ENCODE measurements around the gene MAEA.
"Not testable (repeated sequence)": the region's sequence is repeated elsewhere in the genome, so short reads cannot be mapped to it uniquely, and the experiment has no call there.

Gene MAEA

DNA sequence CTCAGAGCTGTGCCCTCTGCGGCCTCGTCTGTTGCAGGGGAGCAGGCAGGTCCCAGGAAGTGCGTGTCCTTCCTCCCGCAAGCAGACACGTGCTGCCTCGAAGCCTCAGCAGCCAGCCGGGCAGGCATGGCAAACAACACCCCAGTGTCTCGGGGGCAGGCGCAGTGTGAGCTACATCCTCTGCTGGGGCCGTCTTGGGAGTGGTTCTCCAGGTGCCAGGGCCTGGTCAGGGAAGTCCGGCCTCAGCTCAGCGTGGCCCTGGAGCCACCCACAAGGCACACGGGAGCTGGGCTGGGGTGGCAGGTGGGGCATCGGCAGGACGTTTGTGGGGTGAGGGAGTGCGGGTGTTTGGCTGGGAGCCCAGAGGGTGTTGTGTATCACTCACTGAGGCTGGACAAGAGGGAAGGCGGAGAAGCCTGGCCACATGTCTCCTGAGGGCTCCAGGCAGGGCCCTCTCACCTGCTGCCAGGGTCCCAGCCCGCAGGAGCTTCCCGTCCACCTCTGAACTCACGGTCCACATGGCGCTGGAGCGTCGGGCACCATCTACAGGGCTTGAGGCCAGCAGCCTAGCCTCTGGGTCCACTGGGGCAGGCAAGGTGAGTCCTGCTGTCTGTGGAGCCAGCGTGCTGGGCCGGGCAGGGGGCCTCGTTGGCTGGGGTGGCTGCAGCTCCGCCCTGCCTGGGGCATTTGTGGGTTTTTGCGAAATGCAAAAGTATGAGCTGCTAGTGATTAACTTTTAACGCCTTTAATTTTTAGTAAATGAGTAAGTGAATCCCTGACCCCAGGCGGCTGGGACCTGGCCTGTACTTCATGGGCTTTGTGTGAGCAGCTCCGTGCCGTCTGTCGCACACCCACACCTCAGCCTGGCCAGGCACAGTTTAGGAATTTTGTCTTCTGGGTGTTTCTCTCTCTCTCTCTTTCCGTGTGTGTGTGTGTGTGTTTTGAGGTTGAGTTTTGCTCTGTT lies 40.0 kb downstream of the MAEA start:
- Histone ChIP-seq H3K4me3 (ENCODE audit: low read length) (no peak overlapping the region), H3K27ac (ENCODE audit: low read length) (no peak overlapping the region), H3K27me3 (ENCODE audit: insufficient read depth, low read length) (no peaks in the 10 kb centered on the region), H3K4me1 (ENCODE audit: insufficient read depth, low read length) (no peaks in the 10 kb centered on the region), H3K9ac (ENCODE audit: low read depth, low read length) (no peak overlapping the region), H3K9me3 (ENCODE audit: insufficient read depth, low read depth, low read length) (no peaks in the 10 kb centered on the region), H3K36me3 (ENCODE audit: insufficient read depth, low read depth, low read length) (peaks cover 46% of the 10 kb centered on the region)

DNA sequence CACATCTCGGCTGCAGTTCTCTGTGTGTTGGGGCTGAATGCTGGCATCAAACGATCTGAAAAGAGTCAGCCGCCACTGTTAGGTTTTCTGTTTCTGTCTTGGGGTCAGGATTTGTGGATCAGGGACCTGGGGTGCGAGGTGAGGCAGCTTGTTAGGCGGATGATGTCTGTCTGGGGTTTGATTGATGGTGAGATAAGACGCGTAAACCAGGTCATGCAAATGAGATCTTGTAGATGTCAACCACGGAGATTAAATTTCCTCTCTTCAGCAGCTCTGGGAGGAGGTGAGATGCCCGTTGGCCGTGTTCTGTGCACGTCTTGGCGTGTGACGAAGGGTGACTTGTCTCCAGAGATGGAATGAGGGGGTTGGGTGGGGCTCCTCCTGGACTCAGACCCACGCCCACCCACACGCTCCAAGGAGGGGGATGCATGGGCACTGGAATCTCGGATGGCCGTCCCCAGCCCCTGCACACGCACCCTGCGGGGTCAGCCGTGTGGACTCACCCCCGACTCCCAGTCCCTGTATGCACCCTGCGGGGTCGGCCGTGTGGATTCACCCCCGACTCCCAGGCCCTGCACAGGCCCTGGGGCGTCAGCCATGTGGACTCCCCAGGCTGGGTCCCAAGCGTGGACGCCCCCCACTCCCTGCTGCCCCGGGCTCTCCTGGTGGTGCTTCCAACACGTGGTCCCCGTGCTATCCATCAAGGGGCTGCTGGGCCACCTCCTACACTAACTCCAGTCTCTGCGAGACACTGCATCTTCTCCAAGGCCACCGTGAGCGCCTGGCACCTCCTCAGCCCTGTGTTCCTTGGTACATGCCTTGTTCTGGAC lies 41.3 kb downstream of the MAEA start:
- peaks cover 47% of the 10 kb centered on the region for H3K36me3 ChIP-seq (ENCODE audit: insufficient read depth, low read depth, low read length)

GRCh38 chr4:1331591-1332353 lies 42.1 kb downstream of the MAEA start:
- H3K36me3 ChIP-seq (ENCODE audit: insufficient read depth, low read depth, low read length) = peaks cover 55% of the 10 kb centered on the region
- H3K9me3 ChIP-seq (ENCODE audit: insufficient read depth, low read depth, low read length) = no peaks in the 10 kb centered on the region
- no peak overlapping the region for H3K9ac ChIP-seq (ENCODE audit: low read depth, low read length)
- H3K4me3 ChIP-seq (ENCODE audit: low read length) = no peak overlapping the region
- no peak overlapping the region for H3K27ac ChIP-seq (ENCODE audit: low read length)
- H3K27me3 ChIP-seq (ENCODE audit: insufficient read depth, low read length) = no peaks in the 10 kb centered on the region
- no peaks in the 10 kb centered on the region for H3K4me1 ChIP-seq (ENCODE audit: insufficient read depth, low read length)

More for the DNA sequence above, 41.3 kb downstream of the MAEA start:
- Histone ChIP-seq H3K4me1 (ENCODE audit: insufficient read depth, low read length) (no peaks in the 10 kb centered on the region), H3K27ac (ENCODE audit: low read length) (no peak overlapping the region), H3K4me3 (ENCODE audit: low read length) (no peak overlapping the region), H3K27me3 (ENCODE audit: insufficient read depth, low read length) (no peaks in the 10 kb centered on the region), H3K9me3 (ENCODE audit: insufficient read depth, low read depth, low read length) (no peaks in the 10 kb centered on the region), H3K9ac (ENCODE audit: low read depth, low read length) (no peak overlapping the region; the same call in 1 of the 2 replicates)

DNA sequence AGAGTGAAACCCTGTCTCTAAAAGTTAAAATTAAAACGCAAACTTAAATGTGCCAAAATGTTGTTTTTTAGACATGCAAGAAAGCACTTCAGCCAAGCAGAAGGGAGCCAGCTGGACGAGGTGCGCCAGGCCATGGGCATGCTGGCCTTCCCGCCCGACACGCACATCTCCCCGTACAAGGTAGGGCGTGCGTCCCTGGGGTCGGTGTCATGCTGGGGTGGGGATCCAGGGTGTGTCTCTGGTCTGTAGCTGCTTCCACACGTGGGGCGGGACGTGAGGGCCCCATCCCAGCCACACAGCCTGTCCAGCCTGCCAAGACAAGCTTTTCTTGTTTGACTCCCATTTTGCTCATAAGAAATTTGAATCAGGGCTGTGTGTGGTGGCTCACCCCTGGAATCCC lies 43.0 kb downstream of the MAEA start:
- peaks cover 58% of the 10 kb centered on the region for H3K36me3 ChIP-seq (ENCODE audit: insufficient read depth, low read depth, low read length)
- no peak overlapping the region for H3K27ac ChIP-seq (ENCODE audit: low read length)

GRCh38 chr4:1333256-1333655 lies 43.6 kb downstream of the MAEA start:
- Histone ChIP-seq H3K9ac (ENCODE audit: low read depth, low read length) (no peak overlapping the region), H3K9me3 (ENCODE audit: insufficient read depth, low read depth, low read length) (no peaks in the 10 kb centered on the region), H3K4me1 (ENCODE audit: insufficient read depth, low read length) (no peaks in the 10 kb centered on the region), H3K27me3 (ENCODE audit: insufficient read depth, low read length) (no peaks in the 10 kb centered on the region), H3K27ac (ENCODE audit: low read length) (no peak overlapping the region), H3K4me3 (ENCODE audit: low read length) (no peak overlapping the region), H3K36me3 (ENCODE audit: insufficient read depth, low read depth, low read length) (peaks cover 58% of the 10 kb centered on the region)

More for the DNA sequence above, 43.0 kb downstream of the MAEA start:
- H3K4me3 ChIP-seq (ENCODE audit: low read length) = no peak overlapping the region
- H3K4me1 ChIP-seq (ENCODE audit: insufficient read depth, low read length) = no peaks in the 10 kb centered on the region
- no peak overlapping the region for H3K9ac ChIP-seq (ENCODE audit: low read depth, low read length)
- no peaks in the 10 kb centered on the region for H3K27me3 ChIP-seq (ENCODE audit: insufficient read depth, low read length)
- no peaks in the 10 kb centered on the region for H3K9me3 ChIP-seq (ENCODE audit: insufficient read depth, low read depth, low read length)

DNA sequence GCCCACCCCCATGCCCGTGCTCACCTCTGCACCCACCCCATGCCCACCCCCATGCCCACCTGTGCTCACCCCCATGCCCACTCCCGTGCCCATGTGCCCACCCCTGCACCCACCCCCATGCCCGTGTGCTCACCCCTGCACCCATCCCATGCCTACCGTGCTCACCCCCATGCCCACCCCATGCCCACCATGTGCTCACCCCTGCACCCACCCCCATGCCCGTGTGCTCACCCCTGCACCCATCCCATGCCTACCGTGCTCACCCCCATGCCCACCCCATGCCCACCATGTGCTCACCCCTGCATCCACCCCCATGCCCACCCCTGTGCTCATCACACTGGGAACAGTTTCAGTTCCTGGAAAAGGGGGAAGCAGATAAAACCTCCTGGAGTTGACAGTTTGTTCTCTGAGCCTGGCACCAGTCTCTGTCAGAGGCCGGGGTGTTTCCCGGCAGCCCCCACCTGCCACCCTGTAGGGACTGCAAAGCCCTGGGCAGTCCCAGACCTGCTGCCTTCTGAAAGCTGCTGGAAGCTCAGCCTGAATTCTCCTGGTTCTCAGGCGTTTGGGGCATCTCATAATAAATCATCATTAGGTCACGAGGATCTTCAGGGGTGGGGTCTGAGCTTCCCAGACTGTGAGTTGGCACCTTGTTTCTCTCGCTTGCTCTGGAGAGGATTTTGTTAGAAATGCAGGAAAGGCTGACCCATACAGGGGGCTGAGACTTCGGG lies 44.3 kb downstream of the MAEA start:
- not testable (repeated sequence) for H3K27ac ChIP-seq (ENCODE audit: low read length); H3K9me3 ChIP-seq (ENCODE audit: insufficient read depth, low read depth, low read length); H3K27me3 ChIP-seq (ENCODE audit: insufficient read depth, low read length); H3K9ac ChIP-seq (ENCODE audit: low read depth, low read length); H3K4me3 ChIP-seq (ENCODE audit: low read length); H3K4me1 ChIP-seq (ENCODE audit: insufficient read depth, low read length)
- peaks cover 57% of the 10 kb centered on the region for H3K36me3 ChIP-seq (ENCODE audit: insufficient read depth, low read depth, low read length)

- Histone ChIP-seq H3K27me3 (ENCODE audit: insufficient read depth, low read length) (no peaks in the 10 kb centered on the region), H3K9ac (ENCODE audit: low read depth, low read length) (no peak overlapping the region), H3K36me3 (ENCODE audit: insufficient read depth, low read depth, low read length) (peaks cover 59% of the 10 kb centered on the region), H3K4me1 (ENCODE audit: insufficient read depth, low read length) (no peaks in the 10 kb centered on the region), H3K9me3 (ENCODE audit: insufficient read depth, low read depth, low read length) (no peaks in the 10 kb centered on the region), H3K27ac (ENCODE audit: low read length) (no peak overlapping the region), H3K4me3 (ENCODE audit: low read length) (no peak overlapping the region)
Measured at GRCh38 chr4:1334579-1334895, 44.8 kb downstream of the MAEA start.

GRCh38 chr4:1335193-1335883 lies 45.6 kb downstream of the MAEA start:
- not testable (repeated sequence) for H3K4me3 ChIP-seq (ENCODE audit: low read length); H3K27me3 ChIP-seq (ENCODE audit: insufficient read depth, low read length); H3K9me3 ChIP-seq (ENCODE audit: insufficient read depth, low read depth, low read length); H3K9ac ChIP-seq (ENCODE audit: low read depth, low read length); H3K27ac ChIP-seq (ENCODE audit: low read length); H3K4me1 ChIP-seq (ENCODE audit: insufficient read depth, low read length)
- H3K36me3 ChIP-seq (ENCODE audit: insufficient read depth, low read depth, low read length) = peaks cover 67% of the 10 kb centered on the region

- no peak overlapping the region for H3K9ac ChIP-seq (ENCODE audit: low read depth, low read length)
- no peaks in the 10 kb centered on the region for H3K9me3 ChIP-seq (ENCODE audit: insufficient read depth, low read depth, low read length)
- no peak overlapping the region for H3K27ac ChIP-seq (ENCODE audit: low read length)
- no peaks in the 10 kb centered on the region for H3K4me1 ChIP-seq (ENCODE audit: insufficient read depth, low read length)
- peaks cover 75% of the 10 kb centered on the region for H3K36me3 ChIP-seq (ENCODE audit: insufficient read depth, low read depth, low read length)
- no peak overlapping the region for H3K4me3 ChIP-seq (ENCODE audit: low read length)
- H3K27me3 ChIP-seq (ENCODE audit: insufficient read depth, low read length) = no peaks in the 10 kb centered on the region
Measured at GRCh38 chr4:1336088-1336491, 46.4 kb downstream of the MAEA start.

DNA sequence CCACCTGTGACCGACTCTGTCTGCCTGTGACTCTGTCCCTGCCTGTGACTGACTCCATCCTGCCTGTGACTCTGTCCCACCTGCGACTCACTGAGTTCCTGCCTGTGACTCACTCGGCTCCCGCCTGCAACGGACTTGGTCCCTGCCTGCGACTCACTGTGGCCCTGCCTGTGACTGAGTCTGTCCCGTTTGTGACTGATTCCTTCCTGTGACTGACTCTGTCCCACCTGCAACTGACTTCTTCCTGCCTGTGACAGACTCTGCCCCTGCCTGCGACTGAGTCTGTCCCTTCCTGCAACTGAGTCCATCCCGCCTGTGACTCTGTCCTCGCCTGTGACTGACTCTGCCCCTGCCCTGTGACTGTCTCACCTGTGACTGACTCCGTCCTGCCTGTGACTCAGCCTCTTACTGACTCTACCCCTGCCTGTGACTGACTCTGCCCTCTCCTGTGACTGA lies 47.7 kb downstream of the MAEA start:
- Histone ChIP-seq H3K27me3 (ENCODE audit: insufficient read depth, low read length) (no peaks in the 10 kb centered on the region), H3K9me3 (ENCODE audit: insufficient read depth, low read depth, low read length) (no peaks in the 10 kb centered on the region), H3K4me1 (ENCODE audit: insufficient read depth, low read length) (no peaks in the 10 kb centered on the region), H3K4me3 (ENCODE audit: low read length) (no peak overlapping the region), H3K36me3 (ENCODE audit: insufficient read depth, low read depth, low read length) (peaks cover 78% of the 10 kb centered on the region), H3K9ac (ENCODE audit: low read depth, low read length) (no peak overlapping the region), H3K27ac (ENCODE audit: low read length) (no peak overlapping the region)

All from iPS-20b (cell line).